Astrocyte (in vitro differentiated cells and primary cell): ENCODE results near the gene LMLN.

Experiments
- CTCF ChIP-seq: IDR thresholded peaks from 2 replicates; pipeline ENCODE4 v1.5.1; 2011; ENCODE audit warnings: low read depth, mild to moderate bottlenecking, inconsistent platforms, low read length, moderate library complexity; ENCODE audit not compliant: insufficient read depth
- EZH2 ChIP-seq: IDR thresholded peaks from 2 replicates; pipeline ENCODE4 v1.6.1; 2012; ENCODE audit warnings: mild to moderate bottlenecking, low read length, inconsistent platforms; ENCODE audit not compliant: insufficient read depth

GRCh38 chr3:198043119-198043518 lies 83.1 kb downstream of the LMLN start:
- TF ChIP-seq CTCF = no peak
- TF ChIP-seq EZH2 = no peak
